Measurements from ENCODE around the gene SYT6.

Gene SYT6

GRCh38 chr1:114176366-114176765, 22.7 kb upstream of the SYT6 start:
- Histone ChIP-seq H3K27ac (ENCODE audit: low read depth, low read length) (no peak overlapping the region), H3K9ac (ENCODE audit: low read length) (no peak overlapping the region), H3K18ac (ENCODE audit: low read length) (no peak overlapping the region), H3K4me1 (ENCODE audit: control insufficient read depth, low read depth, low read length) (no peaks in the 10 kb centered on the region), H3K4me2 (ENCODE audit: low read length) (no peak overlapping the region), H3K36me3 (ENCODE audit: control insufficient read depth, insufficient read depth, low read length) (no peaks in the 10 kb centered on the region), H2BK120ac (ENCODE audit: low read depth, low read length) (no peak overlapping the region), H2BK15ac (replicated peaks; ENCODE audit: low read depth) (no peak overlapping the region), H3K4me3 (ENCODE audit: low read length) (no peak overlapping the region), H3K56ac (ENCODE audit: low read length) (no peak overlapping the region), H2AK5ac (ENCODE audit: low read length) (no peak overlapping the region), H2BK5ac (ENCODE audit: low read length) (no peak overlapping the region), H4K8ac (ENCODE audit: low read depth, low read length) (no peak overlapping the region), H3K27me3 (ENCODE audit: insufficient read depth, low read length, poor library complexity) (peaks cover 2% of the 10 kb centered on the region), H3K79me1 (ENCODE audit: low read length) (no peaks in the 10 kb centered on the region), H3K4ac (ENCODE audit: low read depth, low read length) (no peak overlapping the region), H3K79me2 (ENCODE audit: control insufficient read depth, insufficient read depth, low read length) (no peaks in the 10 kb centered on the region), H4K5ac (ENCODE audit: low read length) (no peak overlapping the region), H3K23ac (ENCODE audit: low read length) (no peak overlapping the region)
- no peak for DNase-seq
- no CpG with 5 or more reads among the region's 2 CpGs for WGBS (ENCODE audit: extremely low coverage, insufficient coverage, low lambda C conversion rate)

- Histone ChIP-seq H3K4me2 (ENCODE audit: low read length) (no peak overlapping the region), H3K79me1 (ENCODE audit: low read length) (no peaks in the 10 kb centered on the region), H3K4me3 (ENCODE audit: low read length) (no peak overlapping the region), H3K4me1 (ENCODE audit: control insufficient read depth, low read depth, low read length) (no peaks in the 10 kb centered on the region), H2BK120ac (ENCODE audit: low read depth, low read length) (no peak overlapping the region), H3K36me3 (ENCODE audit: control insufficient read depth, insufficient read depth, low read length) (no peaks in the 10 kb centered on the region), H3K4ac (ENCODE audit: low read depth, low read length) (no peak overlapping the region), H3K79me2 (ENCODE audit: control insufficient read depth, insufficient read depth, low read length) (no peaks in the 10 kb centered on the region), H4K5ac (ENCODE audit: low read length) (no peak overlapping the region), H3K23ac (ENCODE audit: low read length) (no peak overlapping the region), H2AK5ac (ENCODE audit: low read length) (no peak overlapping the region), H3K56ac (ENCODE audit: low read length) (no peak overlapping the region), H3K9ac (ENCODE audit: low read length) (no peak overlapping the region), H2BK15ac (replicated peaks; ENCODE audit: low read depth) (no peak overlapping the region), H3K27me3 (ENCODE audit: insufficient read depth, low read length, poor library complexity) (peaks cover 2% of the 10 kb centered on the region), H3K18ac (ENCODE audit: low read length) (no peak overlapping the region), H2BK5ac (ENCODE audit: low read length) (no peak overlapping the region), H3K27ac (ENCODE audit: low read depth, low read length) (no peak overlapping the region), H4K8ac (ENCODE audit: low read depth, low read length) (no peak overlapping the region)
- DNase-seq, result no peak
- WGBS (ENCODE audit: extremely low coverage, insufficient coverage, low lambda C conversion rate), result no CpG with 5 or more reads among the region's 5 CpGs
Measured at GRCh38 chr1:114173680-114174079, 20.0 kb upstream of the SYT6 start.

- no peak overlapping the region for H3K27ac ChIP-seq (ENCODE audit: low read depth, low read length)
- H3K36me3 ChIP-seq (ENCODE audit: control insufficient read depth, insufficient read depth, low read length), result no peaks in the 10 kb centered on the region
- no peak overlapping the region for H2BK5ac ChIP-seq (ENCODE audit: low read length)
- DNase-seq, result no peak
- H4K8ac ChIP-seq (ENCODE audit: low read depth, low read length), result no peak overlapping the region
- H3K18ac ChIP-seq (ENCODE audit: low read length), result no peak overlapping the region
- no peaks in the 10 kb centered on the region for H3K4me1 ChIP-seq (ENCODE audit: control insufficient read depth, low read depth, low read length)
- no peak overlapping the region for H2BK120ac ChIP-seq (ENCODE audit: low read depth, low read length)
- H3K4ac ChIP-seq (ENCODE audit: low read depth, low read length), result no peak overlapping the region
- no peak overlapping the region for H3K23ac ChIP-seq (ENCODE audit: low read length)
- H3K56ac ChIP-seq (ENCODE audit: low read length), result no peak overlapping the region
- H2AK5ac ChIP-seq (ENCODE audit: low read length), result no peak overlapping the region
- no peak overlapping the region for H2BK15ac ChIP-seq (replicated peaks; ENCODE audit: low read depth)
- no peak overlapping the region for H3K4me3 ChIP-seq (ENCODE audit: low read length)
- no peak overlapping the region for H3K4me2 ChIP-seq (ENCODE audit: low read length)
- WGBS (ENCODE audit: extremely low coverage, insufficient coverage, low lambda C conversion rate), result no CpG with 5 or more reads among the region's 3 CpGs
- peaks cover 2% of the 10 kb centered on the region for H3K27me3 ChIP-seq (ENCODE audit: insufficient read depth, low read length, poor library complexity)
- H4K5ac ChIP-seq (ENCODE audit: low read length), result no peak overlapping the region
- H3K9ac ChIP-seq (ENCODE audit: low read length), result no peak overlapping the region
- H3K79me2 ChIP-seq (ENCODE audit: control insufficient read depth, insufficient read depth, low read length), result no peaks in the 10 kb centered on the region
- no peaks in the 10 kb centered on the region for H3K79me1 ChIP-seq (ENCODE audit: low read length)
Measured at GRCh38 chr1:114169509-114169908, 15.8 kb upstream of the SYT6 start.

- Histone ChIP-seq H3K9ac (ENCODE audit: low read length) (no peak overlapping the region), H3K79me2 (ENCODE audit: control insufficient read depth, insufficient read depth, low read length) (no peaks in the 10 kb centered on the region), H3K4me3 (ENCODE audit: low read length) (no peak overlapping the region), H3K56ac (ENCODE audit: low read length) (no peak overlapping the region), H4K5ac (ENCODE audit: low read length) (no peak overlapping the region), H3K79me1 (ENCODE audit: low read length) (no peaks in the 10 kb centered on the region), H3K18ac (ENCODE audit: low read length) (no peak overlapping the region), H3K27ac (ENCODE audit: low read depth, low read length) (no peak overlapping the region), H2AK5ac (ENCODE audit: low read length) (no peak overlapping the region), H3K36me3 (ENCODE audit: control insufficient read depth, insufficient read depth, low read length) (no peaks in the 10 kb centered on the region), H3K23ac (ENCODE audit: low read length) (no peak overlapping the region), H3K4ac (ENCODE audit: low read depth, low read length) (no peak overlapping the region), H2BK120ac (ENCODE audit: low read depth, low read length) (no peak overlapping the region), H3K4me2 (ENCODE audit: low read length) (no peak overlapping the region), H4K8ac (ENCODE audit: low read depth, low read length) (no peak overlapping the region), H2BK15ac (replicated peaks; ENCODE audit: low read depth) (no peak overlapping the region), H3K27me3 (ENCODE audit: insufficient read depth, low read length, poor library complexity) (peaks cover 2% of the 10 kb centered on the region), H3K4me1 (ENCODE audit: control insufficient read depth, low read depth, low read length) (no peaks in the 10 kb centered on the region), H2BK5ac (ENCODE audit: low read length) (no peak overlapping the region)
- WGBS (ENCODE audit: extremely low coverage, insufficient coverage, low lambda C conversion rate), result no CpG with 5 or more reads among the region's 3 CpGs
- DNase-seq, result no peak
Measured at GRCh38 chr1:114167226-114167625, 13.6 kb upstream of the SYT6 start.

- H3K9ac ChIP-seq (ENCODE audit: low read length), result no peak overlapping the region
- WGBS (ENCODE audit: extremely low coverage, insufficient coverage, low lambda C conversion rate), result no CpG with 5 or more reads among the region's 3 CpGs
- H3K27ac ChIP-seq (ENCODE audit: low read depth, low read length), result no peak overlapping the region
- no peak overlapping the region for H3K4ac ChIP-seq (ENCODE audit: low read depth, low read length)
- no peaks in the 10 kb centered on the region for H3K36me3 ChIP-seq (ENCODE audit: control insufficient read depth, insufficient read depth, low read length)
- H2BK15ac ChIP-seq (replicated peaks; ENCODE audit: low read depth), result no peak overlapping the region
- H4K8ac ChIP-seq (ENCODE audit: low read depth, low read length), result no peak overlapping the region
- no peak overlapping the region for H2BK120ac ChIP-seq (ENCODE audit: low read depth, low read length)
- H2BK5ac ChIP-seq (ENCODE audit: low read length), result no peak overlapping the region
- no peaks in the 10 kb centered on the region for H3K4me1 ChIP-seq (ENCODE audit: control insufficient read depth, low read depth, low read length)
- H3K27me3 ChIP-seq (ENCODE audit: insufficient read depth, low read length, poor library complexity), result no peaks in the 10 kb centered on the region
- no peak overlapping the region for H3K4me2 ChIP-seq (ENCODE audit: low read length)
- no peak overlapping the region for H3K23ac ChIP-seq (ENCODE audit: low read length)
- DNase-seq, result no peak
- H2AK5ac ChIP-seq (ENCODE audit: low read length), result no peak overlapping the region
- H3K79me1 ChIP-seq (ENCODE audit: low read length), result no peaks in the 10 kb centered on the region
- no peak overlapping the region for H3K56ac ChIP-seq (ENCODE audit: low read length)
- no peaks in the 10 kb centered on the region for H3K79me2 ChIP-seq (ENCODE audit: control insufficient read depth, insufficient read depth, low read length)
- no peak overlapping the region for H4K5ac ChIP-seq (ENCODE audit: low read length)
- no peak overlapping the region for H3K4me3 ChIP-seq (ENCODE audit: low read length)
- no peak overlapping the region for H3K18ac ChIP-seq (ENCODE audit: low read length)
Measured at GRCh38 chr1:114164840-114165543, 11.3 kb upstream of the SYT6 start.

GRCh38 chr1:114159941-114160340, 6.3 kb upstream of the SYT6 start:
- no CpG with 5 or more reads among the region's 2 CpGs for WGBS (ENCODE audit: extremely low coverage, insufficient coverage, low lambda C conversion rate)
- no peak overlapping the region for H3K4me2 ChIP-seq (ENCODE audit: low read length)

More at GRCh38 chr1:114159941-114160340, 6.3 kb upstream of the SYT6 start:
- H2BK5ac ChIP-seq (ENCODE audit: low read length), result no peak overlapping the region
- no peak overlapping the region for H2BK120ac ChIP-seq (ENCODE audit: low read depth, low read length)
- no peaks in the 10 kb centered on the region for H3K79me1 ChIP-seq (ENCODE audit: low read length)
- no peak overlapping the region for H2BK15ac ChIP-seq (replicated peaks; ENCODE audit: low read depth)
- no peak for DNase-seq
- H3K36me3 ChIP-seq (ENCODE audit: control insufficient read depth, insufficient read depth, low read length), result no peaks in the 10 kb centered on the region
- no peak overlapping the region for H4K5ac ChIP-seq (ENCODE audit: low read length)
- H3K23ac ChIP-seq (ENCODE audit: low read length), result no peak overlapping the region
- H3K4me3 ChIP-seq (ENCODE audit: low read length), result no peak overlapping the region
- H3K56ac ChIP-seq (ENCODE audit: low read length), result no peak overlapping the region
- no peaks in the 10 kb centered on the region for H3K79me2 ChIP-seq (ENCODE audit: control insufficient read depth, insufficient read depth, low read length)
- H3K4ac ChIP-seq (ENCODE audit: low read depth, low read length), result no peak overlapping the region
- H3K9ac ChIP-seq (ENCODE audit: low read length), result no peak overlapping the region
- no peak overlapping the region for H2AK5ac ChIP-seq (ENCODE audit: low read length)
- H3K27ac ChIP-seq (ENCODE audit: low read depth, low read length), result no peak overlapping the region
- no peak overlapping the region for H3K18ac ChIP-seq (ENCODE audit: low read length)
- no peaks in the 10 kb centered on the region for H3K27me3 ChIP-seq (ENCODE audit: insufficient read depth, low read length, poor library complexity)
- no peak overlapping the region for H4K8ac ChIP-seq (ENCODE audit: low read depth, low read length)
- no peaks in the 10 kb centered on the region for H3K4me1 ChIP-seq (ENCODE audit: control insufficient read depth, low read depth, low read length)

All from mesendoderm (in vitro differentiated cells).